GM23338 (cell line): ENCODE results near the gene SH3PXD2B. TPM values are rescaled to one million over a fixed set of nuclear protein-coding genes. Genes with fewer than 3 reads are reported as not detected.

ENCODE experiments used
- ATAC-seq: fragments of 200-7000 bp; cut with Tn5 transposase; 3 replicates; pipeline ENCODE4 v1.9.1; 2020
- DNase-seq: peaks from one replicate; pipeline ENCODE4 v3.0.0-alpha.2; 2015; ENCODE audit warnings: low spot score
- H2AFZ ChIP-seq: fragments of 200-600 bp; sonication (generic); 2 replicates; pipeline ENCODE4 v1.8.0; 2016; ENCODE audit warnings: antibody characterized with exemption, mild to moderate bottlenecking, moderate library complexity
- H3F3A ChIP-seq: fragments of 200-600 bp; sonication (generic); replicated peaks from 2 replicates; pipeline ENCODE4 v1.8.0; 2017; ENCODE audit warnings: antibody characterized with exemption, mixed run types, low read depth
- H3K27ac ChIP-seq: fragments of 200-600 bp; sonication (generic); 2 replicates; pipeline ENCODE4 v1.6.1; 2016; ENCODE audit warnings: low read depth
- H3K27me3 ChIP-seq: fragments of 200-600 bp; sonication (generic); 2 replicates; pipeline ENCODE4 v1.8.0; 2016; ENCODE audit warnings: mild to moderate bottlenecking, mixed run types, moderate library complexity; ENCODE audit not compliant: insufficient read depth
- H3K36me3 ChIP-seq: fragments of 200-600 bp; sonication (generic); 2 replicates; pipeline ENCODE4 v1.8.0; 2016; ENCODE audit warnings: mild to moderate bottlenecking; ENCODE audit not compliant: insufficient read depth
- H3K4me1 ChIP-seq: fragments of 200-600 bp; sonication (generic); 2 replicates; pipeline ENCODE4 v1.8.0; 2016; ENCODE audit warnings: mild to moderate bottlenecking, moderate library complexity; ENCODE audit not compliant: insufficient read depth
- H3K4me2 ChIP-seq: fragments of 200-600 bp; sonication (generic); 2 replicates; pipeline ENCODE4 v1.7.1; 2017; ENCODE audit warnings: mixed run types
- H3K4me3 ChIP-seq: fragments of 200-600 bp; sonication (generic); 2 replicates; pipeline ENCODE4 v1.6.1; 2016; ENCODE audit warnings: mixed run types
- H3K79me2 ChIP-seq: fragments of 200-600 bp; sonication (generic); replicated peaks from 2 replicates; pipeline ENCODE4 v1.8.0; 2017; ENCODE audit warnings: mild to moderate bottlenecking; ENCODE audit not compliant: insufficient read depth
- H3K9me2 ChIP-seq: fragments of 200-600 bp; sonication (generic); 2 replicates; pipeline ENCODE4 v1.8.0; 2017; ENCODE audit not compliant: insufficient read depth
- H4K20me1 ChIP-seq: fragments of 200-600 bp; sonication (generic); replicated peaks from 2 replicates; pipeline ENCODE4 v1.8.0; 2017; ENCODE audit warnings: mild to moderate bottlenecking; ENCODE audit not compliant: insufficient read depth
- H3K27ac Mint-ChIP-seq: 2 replicates; pipeline ENCODE4 v1.8.0; 2020; ENCODE audit warnings: inconsistent platforms, mild to moderate bottlenecking, moderate library complexity, mixed read lengths
- H3K27me3 Mint-ChIP-seq: 3 replicates; pipeline ENCODE4 v1.8.0; 2022; ENCODE audit warnings: low read depth, mild to moderate bottlenecking, moderate library complexity, mixed read lengths, inconsistent platforms; ENCODE audit not compliant: insufficient read depth, poor library complexity
- H3K36me3 Mint-ChIP-seq: 3 replicates; pipeline ENCODE4 v1.8.0; 2021; ENCODE audit warnings: low read depth, mild to moderate bottlenecking, inconsistent platforms, moderate library complexity, mixed read lengths
- H3K4me1 Mint-ChIP-seq: 3 replicates; pipeline ENCODE4 v1.8.0; 2020; ENCODE audit warnings: mild to moderate bottlenecking, inconsistent platforms, mixed read lengths
- H3K4me3 Mint-ChIP-seq: 3 replicates; pipeline ENCODE4 v1.8.0; 2021; ENCODE audit warnings: moderate library complexity, mild to moderate bottlenecking, inconsistent platforms, mixed read lengths
- H3K9me3 Mint-ChIP-seq: 3 replicates; pipeline ENCODE4 v1.8.0; 2020; ENCODE audit warnings: moderate library complexity, mild to moderate bottlenecking, inconsistent platforms, mixed read lengths
- EZH2 ChIP-seq: fragments of 200-600 bp; sonication (generic); IDR thresholded peaks from one replicate; pipeline ENCODE4 v1.8.0; 2017; ENCODE audit warnings: antibody characterized with exemption, mild to moderate bottlenecking, low read depth; ENCODE audit not compliant: unreplicated experiment
- EZH2phosphoT487 ChIP-seq: fragments of 200-600 bp; sonication (generic); IDR thresholded peaks from one replicate; pipeline ENCODE4 v1.8.1; 2018; ENCODE audit warnings: antibody characterized with exemption; ENCODE audit not compliant: unreplicated experiment
- JUNB ChIP-seq: IDR thresholded peaks from one replicate; pipeline ENCODE4 v1.6.1; 2016; ENCODE audit warnings: antibody characterized with exemption; ENCODE audit not compliant: unreplicated experiment
- POLR2AphosphoS5 ChIP-seq: IDR thresholded peaks from 2 replicates; pipeline ENCODE4 v1.6.1; 2016; ENCODE audit warnings: antibody characterized with exemption, low read depth
- ZNF114 ChIP-seq: fragments of 250-450 bp; sonication (Bioruptor Pico); IDR thresholded peaks from 2 replicates; pipeline ENCODE4 v1.5.0; 2020; ENCODE audit warnings: mild to moderate bottlenecking, moderate library complexity
- ZNF331 ChIP-seq: fragments of 250-450 bp; sonication (Bioruptor Pico); IDR thresholded peaks from 2 replicates; pipeline ENCODE4 v1.5.0; 2020; ENCODE audit warnings: low read depth, mild to moderate bottlenecking, moderate library complexity
- ZNF462 ChIP-seq: fragments of 250-450 bp; sonication (Bioruptor Pico); IDR thresholded peaks from 2 replicates; pipeline ENCODE4 v1.5.0; 2020; ENCODE audit warnings: mild to moderate bottlenecking, moderate library complexity
- polyA plus RNA-seq: library from polyadenylated mRNA; unstranded; fragments of >200 nt; fragmentation: Nextera tagmentation; extraction: Ambion mirVana; gene quantifications from 2 replicates; pipeline ENCODE4 v1.2.1, GENCODE V29; 2016
- total RNA-seq: library from RNA; depleted of rRNA; stranded (reverse); fragments of >200 nt; shearing (Covaris generic); gene quantifications from 2 replicates; pipeline ENCODE4 v1.2.3, GENCODE V29; 2014

SH3PXD2B gene
- total and polyA plus RNA-seq, 2 experiments from 2014 or later = 40.2 to 52.5 TPM

GRCh38 chr5:172413601-172414171, 40.6 kb downstream of the SH3PXD2B start:
- DNase-seq = no peak
- Histone ChIP-seq H3K4me2 (no peak overlapping the region), H2AFZ (no peak overlapping the region), H3K27ac (no peak overlapping the region), H3K27me3 (no peaks in the 10 kb centered on the region), H3K4me3 (no peak overlapping the region), H3K4me1 (peaks cover 4% of the 10 kb centered on the region; the same call in 1 of the 2 replicates), H3K79me2 (no peaks in the 10 kb centered on the region), H3F3A (no peaks in the 10 kb centered on the region), H3K36me3 (no peaks in the 10 kb centered on the region; the same call in 1 of the 2 replicates), H4K20me1 (no peaks in the 10 kb centered on the region; the same call in none of the 2 replicates), H3K9me2 (no peaks in the 10 kb centered on the region)
- ATAC-seq = no peak
- TF ChIP-seq EZH2 (no peak), JUNB (no peak), ZNF114 (no peak), ZNF462 (CRISPR knock-in tag) (no peak)
- Mint-ChIP-seq H3K4me1 (peaks cover 15% of the 10 kb centered on the region), H3K36me3 (peaks cover 35% of the 10 kb centered on the region), H3K9me3 (no peaks in the 10 kb centered on the region), H3K4me3 (no peak overlapping the region), H3K27ac (no peak overlapping the region), H3K27me3 (peaks cover 7% of the 10 kb centered on the region)

GRCh38 chr5:172412724-172413286, 41.5 kb downstream of the SH3PXD2B start:
- no peaks in the 10 kb centered on the region for H3F3A ChIP-seq
- no peak overlapping the region for H3K4me2 ChIP-seq
- Mint-ChIP-seq H3K36me3 (peaks cover 29% of the 10 kb centered on the region), H3K27me3 (peaks cover 7% of the 10 kb centered on the region), H3K9me3 (no peaks in the 10 kb centered on the region), H3K4me1 (peaks cover 15% of the 10 kb centered on the region), H3K27ac (peak overlapping the region; percentile 12; the same call in 1 of the 2 replicates), H3K4me3 (no peak overlapping the region)
- no peak overlapping the region for H3K4me3 ChIP-seq
- no peaks in the 10 kb centered on the region; the same call in 1 of the 2 replicates for H3K36me3 ChIP-seq
- H3K27me3 ChIP-seq = no peaks in the 10 kb centered on the region
- H3K9me2 ChIP-seq = no peaks in the 10 kb centered on the region
- DNase-seq = no peak
- H4K20me1 ChIP-seq = no peaks in the 10 kb centered on the region; the same call in none of the 2 replicates
- no peaks in the 10 kb centered on the region; the same call in 1 of the 2 replicates for H3K79me2 ChIP-seq
- no peak overlapping the region for H3K27ac ChIP-seq
- H2AFZ ChIP-seq = no peak overlapping the region
- ATAC-seq = no peak
- peaks cover 4% of the 10 kb centered on the region; the same call in 1 of the 2 replicates for H3K4me1 ChIP-seq
- no peak for TF ChIP-seq ZNF114
- TF ChIP-seq ZNF331 = no peak
- no peak for TF ChIP-seq POLR2AphosphoS5
- no peak for TF ChIP-seq EZH2phosphoT487
